Heart left ventricle (tissue), 16 donors: ENCODE results near the gene USH1C. TPM values are rescaled to one million over a fixed set of nuclear protein-coding genes. Genes with fewer than 3 reads are reported as not detected.

Source experiments
- ATAC-seq, 4 donors: fragments of 200-7000 bp; cut with Tn5 transposase; one replicate each; pipeline ENCODE4 v1.9.1; 2020 to 2022; ENCODE audit warnings: moderate library complexity in 4 of 4, mild to moderate bottlenecking in 3 of 4, moderate number of reproducible peaks in 1 of 4
- DNase-seq, 5 donors: peaks; one replicate each; pipeline ENCODE4 v3.0.0-alpha.2; 2020
- H3K27ac ChIP-seq, 12 donors: fragments of 200-600 bp; sonication (generic) in 4 of 12; one replicate each; pipeline versions ENCODE4 v1.5.0 to v1.8.0; 2016 to 2022; ENCODE audit warnings: mild to moderate bottlenecking in 2 of 12
- H3K27me3 ChIP-seq, 9 donors: fragments of 200-600 bp; sonication (generic) in 2 of 9; one replicate each; pipeline versions ENCODE4 v1.5.1 to v1.8.0; 2016 to 2022; ENCODE audit warnings: mild to moderate bottlenecking in 3 of 9
- H3K36me3 ChIP-seq, 9 donors: fragments of 200-600 bp; sonication (generic) in 2 of 9; one replicate each; pipeline versions ENCODE4 v1.5.0 to v1.8.0; 2018 to 2022; ENCODE audit warnings: mild to moderate bottlenecking in 2 of 9
- H3K4me1 ChIP-seq, 12 donors: fragments of 200-600 bp; sonication (generic) in 4 of 12; one replicate each; pipeline versions ENCODE4 v1.5.0 to v1.8.0; 2016 to 2022; ENCODE audit warnings: mild to moderate bottlenecking in 3 of 12
- H3K4me3 ChIP-seq, 12 donors: fragments of 200-600 bp; sonication (generic) in 4 of 12; one replicate each; pipeline versions ENCODE4 v1.5.0 to v1.8.0; 2017 to 2022; ENCODE audit warnings: mild to moderate bottlenecking in 9 of 12, moderate library complexity in 4 of 12
- H3K9me3 ChIP-seq, 12 donors: fragments of 200-600 bp; sonication (generic) in 4 of 12; one replicate each; pipeline versions ENCODE4 v1.5.0 to v1.8.0; 2016 to 2022; ENCODE audit warnings: mild to moderate bottlenecking in 1 of 12
- CTCF ChIP-seq, 12 donors: fragments of 200-600 bp; sonication (generic) in 4 of 12; IDR thresholded peaks; one replicate each; pipeline versions ENCODE4 v1.5.0 to v1.8.0; 2018 to 2022; ENCODE audit warnings: antibody characterized with exemption in 12 of 12, mild to moderate bottlenecking in 5 of 12
- POLR2A ChIP-seq, 2 donors: fragments of 450-650 bp; IDR thresholded peaks; one replicate each; pipeline ENCODE4 v1.6.1; 2017; ENCODE audit warnings: antibody characterized with exemption in 2 of 2, mild to moderate bottlenecking in 2 of 2, moderate library complexity in 2 of 2
- WGBS, 4 donors: extraction: QIAGEN DNeasy Blood & Tissue Kit in 2 of 4; methylation state at CpG; one replicate each; pipeline versions ENCODE4 v1.1.5 to v1.1.7; 2013 to 2018; 5-methylcytosine and 5-hydroxymethylcytosine counted together
- intact Hi-C, 10 donors: fragments of 100-400 bp; cut with DNase I; formaldehyde crosslinking; loops; one replicate each; pipeline versions ENCODE4 v1.11.1 to v1.14.2; 2022
- polyA plus RNA-seq, 2 donors: library from polyadenylated mRNA; stranded (reverse); fragments of 200-250 nt; gene quantifications; one replicate each; pipeline ENCODE4 v1.2.3, GENCODE V29; 2013
- total RNA-seq, 9 donors: library from RNA; depleted of rRNA in 2 of 9; stranded (reverse); fragments of >200 nt in 2 of 9; fragmentation: NEBNext Ultra II Directional in 3 of 9; extraction: Animal tissue kit (Norgen Biotek cat#: 25700) in 3 of 9; gene quantifications; one replicate each; pipeline versions ENCODE4 v1.1.0 to v1.2.4, GENCODE V29; 2016 to 2023
- donor health status: ischemic (EF 13 %, LVEDD 7.1; RV severe dilation, severe dysfunction).
- donor health status: healthy with polysubstance abuse.
- donor health status: DM: no; HTN: yes; CAD: no.
- donor health status: DM: no; HTN: no; CAD: no.
- donor health status: ischemic (EF 25% LVEDD 6.9; RV normal size, moderate dysfunction).
- donor health status: ischemic (EF 25% LVEDD 5.7; RV mildly dilated, moderate dysfunction).
- donor health status: healthy.
- donor health status: DM: yes; HTN: yes; CAD: no.
- donor health status: ischemic (EF 35%, LVEDD 5.7; RV mildly dilated, moderate dysfunction).
- donor health status: nonischemic (EF 11% LVEDD 7.7; RV severe dilation, severe dysfunction).
- donor health status: DM: yes; HTN: yes; CAD: no.
- donor health status: PGD.
- donor health status: ischemic (EF 29% LVEDD 5.4; RV normal size, mild dysfunction).
- donor health status: nonischemic (EF 23%, LVEDD 6.1; RV moderate dilation, normal function).

The USH1C gene
- total and polyA plus RNA-seq, 11 donors, result 0.06 to 0.23 (median 0.16) TPM; not detected in 8

- Histone ChIP-seq H3K4me1 (peaks cover 0 to 9% (median 0%) of the 10 kb centered on the region in 12 donors), H3K27me3 (peaks cover 0 to 38% (median 14%) of the 10 kb centered on the region in 9 donors), H3K36me3 (peaks cover 0 to 4% (median 0%) of the 10 kb centered on the region in 9 donors), H3K9me3 (no peaks in the 10 kb centered on the region), H3K27ac (no peak overlapping the region), H3K4me3 (no peak overlapping the region)
- ATAC-seq, result no peak
- no peak for DNase-seq
- WGBS, 4 donors, result 53 to 59% (median 55%) methylated on average over 3 of the region's 3 CpGs
- no peak for TF ChIP-seq POLR2A (IDR thresholded peaks at IDR 0.05)
- intact Hi-C loops, result no loop called here
These were observed 71.7 kb downstream of the USH1C start for GRCh38 chr11:17472467-17472866.

GRCh38 chr11:17471501-17471900, 72.7 kb downstream of the USH1C start:
- 77 to 89% (median 83%) methylated on average over 3 of the region's 3 CpGs for WGBS, 4 donors
- TF ChIP-seq CTCF (IDR thresholded peaks at IDR 0.05) (no peak), POLR2A (IDR thresholded peaks at IDR 0.05) (no peak)
- peaks cover 0 to 4% (median 0%) of the 10 kb centered on the region in 9 donors for H3K36me3 ChIP-seq
- H3K27me3 ChIP-seq, result peaks cover 0 to 36% (median 13%) of the 10 kb centered on the region in 9 donors
- ATAC-seq (peak in 1 of 4 donors; percentile 39), DNase-seq (no peak)
- H3K9me3 ChIP-seq, result no peaks in the 10 kb centered on the region
- H3K27ac ChIP-seq, result no peak overlapping the region
- intact Hi-C loops, result no loop called here
- H3K4me1 ChIP-seq, result peaks cover 0 to 9% (median 0%) of the 10 kb centered on the region in 12 donors
- H3K4me3 ChIP-seq, result no peak overlapping the region

GRCh38 chr11:17469998-17470397, 74.2 kb downstream of the USH1C start:
- Histone ChIP-seq H3K4me1 (no peaks in the 10 kb centered on the region), H3K36me3 (peaks cover 0 to 4% (median 0%) of the 10 kb centered on the region in 9 donors), H3K9me3 (no peaks in the 10 kb centered on the region), H3K27ac (no peak overlapping the region), H3K4me3 (no peak overlapping the region), H3K27me3 (peaks cover 0 to 21% (median 4%) of the 10 kb centered on the region in 9 donors)
- DNase-seq, result no peak
- intact Hi-C loops, result no loop called here
- ATAC-seq, result no peak
- TF ChIP-seq CTCF (IDR thresholded peaks at IDR 0.05) (no peak), POLR2A (IDR thresholded peaks at IDR 0.05) (no peak)
- WGBS, 4 donors, result 93 to 95% (median 94%) methylated on average over 6 of the region's 6 CpGs

GRCh38 chr11:17468122-17468521, 76.1 kb downstream of the USH1C start:
- TF ChIP-seq POLR2A (IDR thresholded peaks at IDR 0.05) (no peak), CTCF (IDR thresholded peaks at IDR 0.05) (no peak)
- ATAC-seq (peak in 3 of 4 donors; percentile 14 to 84 (median 76)), DNase-seq (no peak)
- intact Hi-C loops, result no loop called here
- no peak overlapping the region for H3K4me3 ChIP-seq
- no peaks in the 10 kb centered on the region for H3K9me3 ChIP-seq
- no peak overlapping the region for H3K27ac ChIP-seq
- 88 to 91% (median 90%) methylated on average over 4 of the region's 4 CpGs for WGBS, 4 donors
- H3K4me1 ChIP-seq, result no peaks in the 10 kb centered on the region
- H3K36me3 ChIP-seq, result peaks cover 0 to 4% (median 0%) of the 10 kb centered on the region in 9 donors
- peaks cover 0 to 4% (median 0%) of the 10 kb centered on the region in 9 donors for H3K27me3 ChIP-seq
